ENCODE measurements around the gene STRN.
A peak's percentile ranks its signal among the peaks of the same experiment; 100 is the strongest.
"Not testable (repeated sequence)": the region's sequence is repeated elsewhere in the genome, so short reads cannot be mapped to it uniquely, and the experiment has no call there.

Gene STRN, protein sequence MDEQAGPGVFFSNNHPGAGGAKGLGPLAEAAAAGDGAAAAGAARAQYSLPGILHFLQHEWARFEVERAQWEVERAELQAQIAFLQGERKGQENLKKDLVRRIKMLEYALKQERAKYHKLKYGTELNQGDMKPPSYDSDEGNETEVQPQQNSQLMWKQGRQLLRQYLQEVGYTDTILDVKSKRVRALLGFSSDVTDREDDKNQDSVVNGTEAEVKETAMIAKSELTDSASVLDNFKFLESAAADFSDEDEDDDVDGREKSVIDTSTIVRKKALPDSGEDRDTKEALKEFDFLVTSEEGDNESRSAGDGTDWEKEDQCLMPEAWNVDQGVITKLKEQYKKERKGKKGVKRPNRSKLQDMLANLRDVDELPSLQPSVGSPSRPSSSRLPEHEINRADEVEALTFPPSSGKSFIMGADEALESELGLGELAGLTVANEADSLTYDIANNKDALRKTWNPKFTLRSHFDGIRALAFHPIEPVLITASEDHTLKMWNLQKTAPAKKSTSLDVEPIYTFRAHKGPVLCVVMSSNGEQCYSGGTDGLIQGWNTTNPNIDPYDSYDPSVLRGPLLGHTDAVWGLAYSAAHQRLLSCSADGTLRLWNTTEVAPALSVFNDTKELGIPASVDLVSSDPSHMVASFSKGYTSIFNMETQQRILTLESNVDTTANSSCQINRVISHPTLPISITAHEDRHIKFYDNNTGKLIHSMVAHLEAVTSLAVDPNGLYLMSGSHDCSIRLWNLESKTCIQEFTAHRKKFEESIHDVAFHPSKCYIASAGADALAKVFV

DNA sequence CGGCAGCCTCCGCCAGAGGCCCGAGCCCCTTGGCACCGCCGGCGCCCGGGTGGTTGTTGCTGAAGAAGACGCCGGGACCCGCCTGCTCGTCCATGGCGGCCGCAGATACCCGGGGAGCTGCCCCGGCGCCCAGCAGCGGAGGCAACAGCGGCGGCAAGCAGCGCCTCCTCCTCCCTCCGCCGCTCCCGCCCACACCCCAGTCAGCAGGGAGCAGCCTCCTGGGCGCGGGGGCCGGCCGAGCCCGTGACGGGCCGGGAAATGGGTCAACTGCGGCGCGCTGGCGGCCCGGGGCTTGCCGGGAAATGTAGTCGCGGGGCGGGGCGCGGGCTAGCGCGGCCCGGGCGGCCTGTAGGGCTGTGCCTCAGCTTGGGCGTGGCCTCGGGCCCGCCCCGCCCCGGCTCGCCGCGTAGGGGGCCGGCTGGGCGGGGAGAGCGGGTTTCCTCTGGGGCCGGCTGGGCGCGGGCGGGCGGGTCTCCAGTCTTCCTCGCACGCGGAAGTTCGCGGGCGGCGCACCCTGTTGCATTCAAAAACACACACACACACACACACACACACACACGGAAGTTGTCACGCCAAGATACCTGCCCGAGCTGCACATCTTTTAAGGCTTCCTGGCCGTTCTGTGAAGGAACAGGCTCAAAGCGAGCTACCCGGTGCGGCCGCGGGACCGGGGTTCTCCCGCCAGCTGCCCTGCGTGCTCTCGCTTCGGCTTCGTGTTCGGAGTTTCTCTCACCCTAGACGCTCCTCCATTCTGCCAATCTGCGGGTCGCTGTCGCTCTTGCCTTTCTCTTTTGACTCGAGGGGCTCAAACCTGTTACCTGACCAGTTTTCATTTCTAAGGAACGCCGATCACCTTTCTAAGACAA is at the start of gene STRN:
Gene STRN, minus strand, starts transcription at position 167 of the 866 bp plus-strand sequence. Its CDS starts 73 bp downstream, at position 94.
- peak within 1 kb of the TSS; percentile 95 for H3K27ac Mint-ChIP-seq
- no peaks in the 10 kb centered on the region for H3K9me3 Mint-ChIP-seq (ENCODE audit: low read depth)
- no peaks in the 10 kb centered on the region for H3K27me3 Mint-ChIP-seq
- peaks cover 2% of the 10 kb centered on the region for H3K36me3 Mint-ChIP-seq
- peak within 1 kb of the TSS; percentile 98 for H3K4me3 Mint-ChIP-seq
- peaks cover 46% of the 10 kb centered on the region for H3K4me1 Mint-ChIP-seq (ENCODE audit: low read depth)

DNA sequence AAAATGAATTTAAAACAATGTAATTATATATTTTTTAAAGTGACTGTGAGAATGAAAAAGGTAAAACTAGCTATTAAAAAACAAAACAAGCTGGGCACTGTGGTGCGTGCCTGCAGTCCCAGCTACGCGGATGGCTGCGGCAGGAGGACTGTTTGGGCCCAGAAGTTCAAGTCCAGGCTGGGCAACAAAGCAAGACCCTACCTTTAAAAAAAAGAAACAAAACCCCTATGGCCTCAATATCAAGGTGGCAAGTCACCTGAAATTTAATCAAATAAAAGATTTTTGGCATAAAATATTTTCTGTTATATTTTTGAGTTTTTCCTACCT is 46.9 kb upstream of the STRN start:
- Mint-ChIP-seq H3K4me1 (ENCODE audit: low read depth) (peaks cover 8% of the 10 kb centered on the region), H3K36me3 (peaks cover 14% of the 10 kb centered on the region), H3K27ac (no peak overlapping the region), H3K27me3 (no peaks in the 10 kb centered on the region), H3K4me3 (no peak overlapping the region), H3K9me3 (ENCODE audit: low read depth) (no peaks in the 10 kb centered on the region)

DNA sequence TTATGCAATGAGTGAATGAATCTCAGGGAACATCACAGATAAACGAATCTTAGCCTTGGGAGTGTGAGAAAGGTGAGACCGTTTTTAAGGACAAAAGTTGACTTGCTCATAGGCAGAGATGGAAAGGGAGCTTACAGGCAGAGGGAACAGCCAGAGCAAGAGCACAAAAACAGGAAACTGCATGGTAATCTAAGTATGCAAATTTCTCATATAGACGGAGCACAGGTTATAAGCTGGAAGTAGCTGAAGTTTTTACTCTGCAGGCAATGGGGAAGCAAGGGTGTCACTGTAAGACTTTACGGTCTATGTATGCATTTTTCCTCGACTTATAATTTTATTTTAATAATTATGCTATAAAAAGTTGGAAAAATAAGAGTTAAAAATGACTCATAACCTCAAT is 44.8 kb upstream of the STRN start:
- Mint-ChIP-seq H3K27ac (peak overlapping the region; percentile 41), H3K4me1 (ENCODE audit: low read depth) (peaks cover 8% of the 10 kb centered on the region), H3K36me3 (peaks cover 14% of the 10 kb centered on the region), H3K27me3 (no peaks in the 10 kb centered on the region), H3K4me3 (no peak overlapping the region), H3K9me3 (ENCODE audit: low read depth) (no peaks in the 10 kb centered on the region)

- no peaks in the 10 kb centered on the region for H3K27me3 Mint-ChIP-seq
- peak overlapping the region; percentile 21 for H3K4me3 Mint-ChIP-seq
- no peaks in the 10 kb centered on the region for H3K9me3 Mint-ChIP-seq (ENCODE audit: low read depth)
Observed at GRCh38 chr2:37005118-37005868, 39.0 kb upstream of the STRN start.

GRCh38 chr2:37000988-37001556 is 34.7 kb upstream of the STRN start:
- H3K9me3 Mint-ChIP-seq (ENCODE audit: low read depth): no peaks in the 10 kb centered on the region
- peaks cover 16% of the 10 kb centered on the region for H3K36me3 Mint-ChIP-seq
- H3K27ac Mint-ChIP-seq: no peak overlapping the region
- H3K4me1 Mint-ChIP-seq (ENCODE audit: low read depth): peaks cover 8% of the 10 kb centered on the region
- no peak overlapping the region for H3K4me3 Mint-ChIP-seq
- no peaks in the 10 kb centered on the region for H3K27me3 Mint-ChIP-seq

More at GRCh38 chr2:37005118-37005868, 39.0 kb upstream of the STRN start:
- Mint-ChIP-seq H3K4me1 (ENCODE audit: low read depth) (peaks cover 8% of the 10 kb centered on the region), H3K27ac (peak overlapping the region; percentile 75), H3K36me3 (peaks cover 10% of the 10 kb centered on the region)

- no peak overlapping the region for H3K4me3 Mint-ChIP-seq
- peaks cover 6% of the 10 kb centered on the region for H3K4me1 Mint-ChIP-seq (ENCODE audit: low read depth)
- H3K9me3 Mint-ChIP-seq (ENCODE audit: low read depth): no peaks in the 10 kb centered on the region
- no peak overlapping the region for H3K27ac Mint-ChIP-seq
- peaks cover 16% of the 10 kb centered on the region for H3K36me3 Mint-ChIP-seq
- H3K27me3 Mint-ChIP-seq: no peaks in the 10 kb centered on the region
Observed at GRCh38 chr2:37000318-37000717, 34.0 kb upstream of the STRN start.

DNA sequence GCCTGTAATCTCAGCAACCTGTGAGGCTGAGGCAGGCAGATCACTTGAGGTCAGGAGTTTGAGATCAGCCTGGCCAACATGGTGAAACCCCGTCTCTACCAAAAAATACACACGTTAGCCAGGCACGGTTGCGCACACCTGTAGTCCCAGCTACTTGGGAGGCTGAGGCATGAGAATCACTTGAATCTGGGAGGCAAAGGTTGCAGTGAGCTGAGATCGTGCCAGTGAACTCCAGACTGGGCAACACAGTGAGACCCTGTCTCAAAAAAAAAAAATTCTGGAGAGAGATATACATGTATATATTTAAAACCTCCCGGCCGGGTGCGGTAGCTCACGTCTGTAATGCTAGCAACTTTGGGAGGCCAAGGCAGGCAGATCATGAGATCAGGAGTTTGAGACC is 33.1 kb upstream of the STRN start:
- H3K4me3 Mint-ChIP-seq; H3K27ac Mint-ChIP-seq; H3K4me1 Mint-ChIP-seq (ENCODE audit: low read depth); H3K9me3 Mint-ChIP-seq (ENCODE audit: low read depth); H3K27me3 Mint-ChIP-seq: not testable (repeated sequence)
- H3K36me3 Mint-ChIP-seq: peaks cover 12% of the 10 kb centered on the region

DNA sequence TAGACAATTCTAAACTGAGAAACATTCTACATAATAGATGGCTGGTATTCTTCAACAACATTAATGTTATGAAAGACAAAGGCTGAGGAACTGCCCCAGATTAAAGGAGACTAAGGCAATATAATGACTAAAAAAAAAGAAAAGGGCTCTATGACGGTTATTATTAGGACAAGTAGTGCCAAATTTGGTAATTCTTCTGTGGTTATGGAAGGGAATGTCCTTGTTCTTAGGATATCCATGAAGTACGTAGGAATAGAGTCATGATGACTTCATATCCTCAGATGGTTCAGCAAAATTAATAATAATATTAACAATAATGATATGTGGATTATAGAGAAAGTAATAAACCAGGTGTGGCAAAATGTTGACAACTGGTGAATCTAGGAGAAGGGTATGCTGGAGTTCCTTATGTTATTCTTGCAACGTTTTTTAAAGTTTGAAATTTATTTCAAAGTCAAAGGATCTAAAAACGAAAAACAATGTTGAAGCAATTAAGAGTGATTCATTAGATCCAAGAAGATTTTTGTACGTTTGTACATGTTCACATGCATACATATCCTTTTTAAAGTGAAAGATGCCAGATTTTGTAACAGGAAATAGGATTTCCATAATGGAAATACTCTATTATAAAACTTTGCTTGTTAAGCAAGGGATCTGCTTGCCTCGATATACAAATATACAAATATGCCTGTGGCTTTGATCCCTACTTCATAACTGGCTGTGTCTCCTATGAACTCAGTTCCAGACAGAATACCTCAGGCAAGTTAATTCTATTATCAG is 27.7 kb upstream of the STRN start:
- Mint-ChIP-seq H3K4me3 (no peak overlapping the region), H3K36me3 (peaks cover 10% of the 10 kb centered on the region), H3K27ac (no peak overlapping the region), H3K9me3 (ENCODE audit: low read depth) (no peaks in the 10 kb centered on the region), H3K27me3 (no peaks in the 10 kb centered on the region), H3K4me1 (ENCODE audit: low read depth) (no peaks in the 10 kb centered on the region)

- no peak overlapping the region for H3K4me3 Mint-ChIP-seq
Observed at GRCh38 chr2:36988008-36988407, 21.7 kb upstream of the STRN start.

GRCh38 chr2:36982467-36982866 is 16.1 kb upstream of the STRN start:
- H3K4me1 Mint-ChIP-seq (ENCODE audit: low read depth): no peaks in the 10 kb centered on the region
- H3K4me3 Mint-ChIP-seq: no peak overlapping the region
- no peaks in the 10 kb centered on the region for H3K9me3 Mint-ChIP-seq (ENCODE audit: low read depth)
- no peak overlapping the region for H3K27ac Mint-ChIP-seq
- peaks cover 6% of the 10 kb centered on the region for H3K36me3 Mint-ChIP-seq
- H3K27me3 Mint-ChIP-seq: no peaks in the 10 kb centered on the region

More at GRCh38 chr2:36988008-36988407, 21.7 kb upstream of the STRN start:
- Mint-ChIP-seq H3K36me3 (peaks cover 5% of the 10 kb centered on the region), H3K27me3 (no peaks in the 10 kb centered on the region), H3K27ac (no peak overlapping the region), H3K9me3 (ENCODE audit: low read depth) (no peaks in the 10 kb centered on the region), H3K4me1 (ENCODE audit: low read depth) (no peaks in the 10 kb centered on the region)

- Mint-ChIP-seq H3K4me3 (no peak overlapping the region), H3K4me1 (ENCODE audit: low read depth) (no peaks in the 10 kb centered on the region), H3K9me3 (ENCODE audit: low read depth) (no peaks in the 10 kb centered on the region), H3K27me3 (no peaks in the 10 kb centered on the region), H3K27ac (no peak overlapping the region), H3K36me3 (peaks cover 6% of the 10 kb centered on the region)
Observed at GRCh38 chr2:36981911-36982310, 15.6 kb upstream of the STRN start.

GRCh38 chr2:36979007-36979406 is 12.7 kb upstream of the STRN start:
- not testable (repeated sequence) for H3K27ac Mint-ChIP-seq; H3K27me3 Mint-ChIP-seq; H3K36me3 Mint-ChIP-seq; H3K4me3 Mint-ChIP-seq; H3K9me3 Mint-ChIP-seq (ENCODE audit: low read depth); H3K4me1 Mint-ChIP-seq (ENCODE audit: low read depth)

DNA sequence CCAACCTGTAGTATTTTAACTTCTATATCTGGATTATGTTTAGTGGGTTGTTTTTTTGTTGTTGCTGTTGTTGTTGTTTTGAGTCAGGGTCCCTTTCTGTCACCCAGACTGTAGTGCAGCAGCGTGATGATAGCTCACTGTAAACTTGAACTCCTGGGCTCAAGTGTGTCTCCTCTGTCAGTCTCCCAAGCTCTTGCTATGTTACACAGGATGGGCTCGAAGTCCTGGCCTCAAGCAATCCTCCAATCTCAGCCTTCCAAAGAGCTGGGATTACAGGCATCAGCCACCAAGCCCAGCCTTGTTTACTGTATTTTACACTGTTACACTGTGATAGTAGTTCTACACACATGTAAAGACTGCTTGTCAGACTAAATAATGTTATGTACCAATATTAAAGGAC is 9.7 kb upstream of the STRN start:
- Mint-ChIP-seq H3K4me3 (no peak overlapping the region), H3K4me1 (ENCODE audit: low read depth) (no peaks in the 10 kb centered on the region), H3K36me3 (peaks cover 6% of the 10 kb centered on the region), H3K27ac (no peak overlapping the region), H3K9me3 (ENCODE audit: low read depth) (no peaks in the 10 kb centered on the region), H3K27me3 (no peaks in the 10 kb centered on the region)
